Left ventricle myocardium inferior (tissue), 1 donor: ENCODE measurements around the gene FOXR1. TPM values are rescaled to one million over a fixed set of nuclear protein-coding genes. Genes with fewer than 3 reads are reported as not detected.

Source experiments
- DNase-seq: peaks from one replicate; pipeline ENCODE4 v3.0.0-alpha.2; 2020
- H3K27ac ChIP-seq: fragments of 200-600 bp; replicated peaks from 2 replicates; pipeline ENCODE4 v1.8.0; 2021
- H3K27me3 ChIP-seq: fragments of 200-600 bp; 2 replicates; pipeline ENCODE4 v1.8.0; 2021; ENCODE audit warnings: low read depth
- H3K36me3 ChIP-seq: fragments of 200-600 bp; 2 replicates; pipeline ENCODE4 v1.8.0; 2021
- H3K4me1 ChIP-seq: fragments of 200-600 bp; 2 replicates; pipeline ENCODE4 v1.8.0; 2021
- H3K4me3 ChIP-seq: fragments of 200-600 bp; 2 replicates; pipeline ENCODE4 v1.8.0; 2021; ENCODE audit warnings: mild to moderate bottlenecking, moderate library complexity
- H3K9me3 ChIP-seq: fragments of 200-600 bp; replicated peaks from 2 replicates; pipeline ENCODE4 v1.8.0; 2021
- intact Hi-C: fragments of 100-400 bp; cut with micrococcal nuclease; formaldehyde crosslinking; loops from one replicate; pipeline ENCODE4 v1.11.0; 2022
- total RNA-seq: library from RNA; stranded (reverse); fragmentation: NEBNext Ultra II Directional; extraction: Animal tissue kit (Norgen Biotek cat#: 25700); gene quantifications from one replicate; pipeline ENCODE4 v1.2.1, GENCODE V29; 2021
- TF ChIP-seq, protein P1 (sequence below): fragments of 200-600 bp; IDR thresholded peaks from 2 replicates; pipeline ENCODE4 v1.8.0; 2021; ENCODE audit warnings: antibody characterized with exemption, mild to moderate bottlenecking, borderline replicate concordance
- donor health status: DM: no; HTN: yes; CAD: no; lungs with severe emphysema.

The FOXR1 gene
- total RNA-seq, 1 donor from 2014 or later = not detected

- no peaks in the 10 kb centered on the region for H3K4me1 ChIP-seq
- TF ChIP-seq, protein P1, sequence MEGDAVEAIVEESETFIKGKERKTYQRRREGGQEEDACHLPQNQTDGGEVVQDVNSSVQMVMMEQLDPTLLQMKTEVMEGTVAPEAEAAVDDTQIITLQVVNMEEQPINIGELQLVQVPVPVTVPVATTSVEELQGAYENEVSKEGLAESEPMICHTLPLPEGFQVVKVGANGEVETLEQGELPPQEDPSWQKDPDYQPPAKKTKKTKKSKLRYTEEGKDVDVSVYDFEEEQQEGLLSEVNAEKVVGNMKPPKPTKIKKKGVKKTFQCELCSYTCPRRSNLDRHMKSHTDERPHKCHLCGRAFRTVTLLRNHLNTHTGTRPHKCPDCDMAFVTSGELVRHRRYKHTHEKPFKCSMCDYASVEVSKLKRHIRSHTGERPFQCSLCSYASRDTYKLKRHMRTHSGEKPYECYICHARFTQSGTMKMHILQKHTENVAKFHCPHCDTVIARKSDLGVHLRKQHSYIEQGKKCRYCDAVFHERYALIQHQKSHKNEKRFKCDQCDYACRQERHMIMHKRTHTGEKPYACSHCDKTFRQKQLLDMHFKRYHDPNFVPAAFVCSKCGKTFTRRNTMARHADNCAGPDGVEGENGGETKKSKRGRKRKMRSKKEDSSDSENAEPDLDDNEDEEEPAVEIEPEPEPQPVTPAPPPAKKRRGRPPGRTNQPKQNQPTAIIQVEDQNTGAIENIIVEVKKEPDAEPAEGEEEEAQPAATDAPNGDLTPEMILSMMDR = peak; percentile 97
- DNase-seq = peak; percentile 84
- H3K9me3 ChIP-seq = no peaks in the 10 kb centered on the region
- intact Hi-C loops = loop anchor here (10.0 kb wide), 1 partner anchor 51 kb away; no protein-coding TSS in a partner anchor
- peaks cover 33% of the 10 kb centered on the region for H3K27me3 ChIP-seq
- H3K4me3 ChIP-seq = no peak within 1 kb of the TSS
- H3K27ac ChIP-seq = no peak within 1 kb of the TSS
- no peaks in the 10 kb centered on the region for H3K36me3 ChIP-seq
These were observed 15.3 kb upstream of the FOXR1 start, which contains the start of gene UPK2 for GRCh38 chr11:118956094-118956846. Gene UPK2, plus strand, starts transcription at chr11:118956298. Its CDS starts 53 bp downstream, at chr11:118956351.

GRCh38 chr11:118956847-118957469, 14.6 kb upstream of the FOXR1 start:
- Histone ChIP-seq H3K27ac (no peak overlapping the region), H3K36me3 (no peaks in the 10 kb centered on the region), H3K4me1 (no peaks in the 10 kb centered on the region), H3K27me3 (peaks cover 26% of the 10 kb centered on the region), H3K9me3 (no peaks in the 10 kb centered on the region), H3K4me3 (no peak overlapping the region)
- intact Hi-C loops = loop anchor here (10.0 kb wide), 1 partner anchor 52 kb away; no protein-coding TSS in a partner anchor
- TF ChIP-seq, protein P1 = no peak
- DNase-seq = no peak

GRCh38 chr11:118957549-118957948, 14.0 kb upstream of the FOXR1 start:
- H3K36me3 ChIP-seq = no peaks in the 10 kb centered on the region
- no peaks in the 10 kb centered on the region for H3K4me1 ChIP-seq
- H3K9me3 ChIP-seq = no peaks in the 10 kb centered on the region
- peaks cover 20% of the 10 kb centered on the region for H3K27me3 ChIP-seq
- intact Hi-C loops = loop anchor here (10.0 kb wide), 1 partner anchor 53 kb away; no protein-coding TSS in a partner anchor
- H3K4me3 ChIP-seq = no peak overlapping the region
- TF ChIP-seq, protein P1 = no peak
- no peak for DNase-seq
- no peak overlapping the region for H3K27ac ChIP-seq

GRCh38 chr11:118957968-118958367, 13.6 kb upstream of the FOXR1 start:
- Histone ChIP-seq H3K27me3 (peaks cover 16% of the 10 kb centered on the region), H3K4me3 (no peak overlapping the region), H3K36me3 (no peaks in the 10 kb centered on the region), H3K9me3 (no peaks in the 10 kb centered on the region), H3K4me1 (no peaks in the 10 kb centered on the region), H3K27ac (no peak overlapping the region)
- no peak for DNase-seq
- TF ChIP-seq, protein P1 = no peak
- intact Hi-C loops = loop anchor here (10.0 kb wide), 1 partner anchor 53 kb away; no protein-coding TSS in a partner anchor

GRCh38 chr11:118958577-118958976, 13.0 kb upstream of the FOXR1 start:
- Histone ChIP-seq H3K4me1 (no peaks in the 10 kb centered on the region), H3K9me3 (no peaks in the 10 kb centered on the region), H3K36me3 (no peaks in the 10 kb centered on the region), H3K4me3 (no peak overlapping the region), H3K27ac (no peak overlapping the region), H3K27me3 (peaks cover 10% of the 10 kb centered on the region)
- TF ChIP-seq, protein P1 = no peak
- no peak for DNase-seq
- intact Hi-C loops = loop anchor here (10.0 kb wide), 1 partner anchor 54 kb away; no protein-coding TSS in a partner anchor
